ENCODE data around the gene CBX2.

The CBX2 gene

GRCh38 chr17:79824893-79825579 is 47.1 kb downstream of the CBX2 start:
- Histone ChIP-seq H3K4me3 (ENCODE audit: low read depth, low read length, poor library complexity, severe bottlenecking) (no peak overlapping the region), H3K36me3 (ENCODE audit: insufficient read depth, low read length) (no peaks in the 10 kb centered on the region), H3K79me2 (ENCODE audit: insufficient read depth, low read length) (no peaks in the 10 kb centered on the region), H4K20me1 (ENCODE audit: insufficient read depth, low read length) (no peaks in the 10 kb centered on the region), H3K9me3 (ENCODE audit: low read length) (no peaks in the 10 kb centered on the region), H3K27ac (ENCODE audit: low read depth, low read length, poor library complexity, severe bottlenecking) (no peak overlapping the region), H3K27me3 (ENCODE audit: insufficient read depth, low read length) (peaks cover 5% of the 10 kb centered on the region; the same call in 1 of the 2 replicates), H3F3A (ENCODE audit: insufficient read depth, low read length) (no peaks in the 10 kb centered on the region), H2AFZ (ENCODE audit: low read length) (no peak overlapping the region), H3K4me1 (ENCODE audit: insufficient read depth, low read length, severe bottlenecking) (no peaks in the 10 kb centered on the region), H3K9ac (ENCODE audit: low read length) (no peak overlapping the region), H3K4me2 (ENCODE audit: low read length) (no peak overlapping the region), H3K9me2 (ENCODE audit: low read depth, low read length) (no peaks in the 10 kb centered on the region)
- TF ChIP-seq EZH2 (IDR thresholded peaks at IDR 0.05; ENCODE audit: borderline replicate concordance, low read length) (no peak), CTCF (IDR thresholded peaks at IDR 0.05; ENCODE audit: low read length) (no peak)

- Histone ChIP-seq H3K9ac (ENCODE audit: low read length) (no peak overlapping the region), H3K79me2 (ENCODE audit: insufficient read depth, low read length) (no peaks in the 10 kb centered on the region), H3F3A (ENCODE audit: insufficient read depth, low read length) (no peaks in the 10 kb centered on the region), H3K4me3 (ENCODE audit: low read depth, low read length, poor library complexity, severe bottlenecking) (no peak overlapping the region), H3K4me1 (ENCODE audit: insufficient read depth, low read length, severe bottlenecking) (no peaks in the 10 kb centered on the region), H3K4me2 (ENCODE audit: low read length) (no peak overlapping the region), H3K9me3 (ENCODE audit: low read length) (no peaks in the 10 kb centered on the region), H3K9me2 (ENCODE audit: low read depth, low read length) (no peaks in the 10 kb centered on the region), H3K27me3 (ENCODE audit: insufficient read depth, low read length) (peaks cover 5% of the 10 kb centered on the region; the same call in 1 of the 2 replicates), H3K36me3 (ENCODE audit: insufficient read depth, low read length) (no peaks in the 10 kb centered on the region), H3K27ac (ENCODE audit: low read depth, low read length, poor library complexity, severe bottlenecking) (no peak overlapping the region), H2AFZ (ENCODE audit: low read length) (no peak overlapping the region), H4K20me1 (ENCODE audit: insufficient read depth, low read length) (no peaks in the 10 kb centered on the region)
- TF ChIP-seq CTCF (IDR thresholded peaks at IDR 0.05; ENCODE audit: low read length) = no peak
- no peak for TF ChIP-seq EZH2 (IDR thresholded peaks at IDR 0.05; ENCODE audit: borderline replicate concordance, low read length)
Observed at GRCh38 chr17:79825580-79825921, 47.6 kb downstream of the CBX2 start.

- Histone ChIP-seq H3K9ac (ENCODE audit: low read length) (no peak overlapping the region), H3K9me3 (ENCODE audit: low read length) (no peaks in the 10 kb centered on the region), H3K4me1 (ENCODE audit: insufficient read depth, low read length, severe bottlenecking) (no peaks in the 10 kb centered on the region), H3K79me2 (ENCODE audit: insufficient read depth, low read length) (no peaks in the 10 kb centered on the region), H3F3A (ENCODE audit: insufficient read depth, low read length) (no peaks in the 10 kb centered on the region), H3K4me3 (ENCODE audit: low read depth, low read length, poor library complexity, severe bottlenecking) (no peak overlapping the region), H3K36me3 (ENCODE audit: insufficient read depth, low read length) (no peaks in the 10 kb centered on the region), H3K27ac (ENCODE audit: low read depth, low read length, poor library complexity, severe bottlenecking) (no peak overlapping the region), H3K27me3 (ENCODE audit: insufficient read depth, low read length) (peaks cover 5% of the 10 kb centered on the region; the same call in 1 of the 2 replicates), H4K20me1 (ENCODE audit: insufficient read depth, low read length) (no peaks in the 10 kb centered on the region), H3K4me2 (ENCODE audit: low read length) (no peak overlapping the region), H2AFZ (ENCODE audit: low read length) (no peak overlapping the region), H3K9me2 (ENCODE audit: low read depth, low read length) (no peaks in the 10 kb centered on the region)
- no peak for TF ChIP-seq EZH2 (IDR thresholded peaks at IDR 0.05; ENCODE audit: borderline replicate concordance, low read length)
- no peak for TF ChIP-seq CTCF (IDR thresholded peaks at IDR 0.05; ENCODE audit: low read length)
Observed at GRCh38 chr17:79826204-79826680, 48.3 kb downstream of the CBX2 start.
